GM18907 (cell line): ENCODE data around the gene ARHGDIG.
A peak's percentile ranks its signal among the peaks of the same experiment; 100 is the strongest.
"Not testable (repeated sequence)": the region's sequence is repeated elsewhere in the genome, so short reads cannot be mapped to it uniquely, and the experiment has no call there.

Experiments
- ATAC-seq: cut with Tn5 transposase; IDR thresholded peaks from one replicate; pipeline ENCODE4 v1.9.1; 2021; ENCODE audit warnings: mild to moderate bottlenecking, moderate library complexity; ENCODE audit not compliant: unreplicated experiment

ARHGDIG gene

DNA sequence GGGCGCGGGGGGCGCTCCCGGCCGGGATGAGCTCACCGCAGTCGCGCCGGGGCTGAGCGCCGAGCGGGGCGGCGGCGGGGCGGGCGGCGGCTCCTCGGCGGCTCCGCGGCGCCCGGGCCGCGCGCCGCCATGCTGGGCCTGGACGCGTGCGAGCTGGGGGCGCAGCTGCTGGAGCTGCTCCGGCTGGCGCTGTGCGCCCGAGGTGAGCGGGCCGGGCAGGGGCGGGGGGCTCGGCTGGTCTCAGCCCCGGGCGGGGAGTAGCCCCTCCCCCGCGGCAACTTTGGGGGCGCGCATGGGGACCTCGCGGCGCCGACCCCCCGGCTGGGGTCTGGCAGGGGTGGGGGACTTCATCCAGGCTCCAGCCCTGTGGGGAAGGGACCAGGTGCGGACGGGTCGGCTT lies at the start of gene ARHGDIG:
TSS of gene ARHGDIG (plus strand) at position 40 of the 400 bp plus-strand sequence. CDS start at position 130, 90 bp downstream.
- ATAC-seq, result no peak

DNA sequence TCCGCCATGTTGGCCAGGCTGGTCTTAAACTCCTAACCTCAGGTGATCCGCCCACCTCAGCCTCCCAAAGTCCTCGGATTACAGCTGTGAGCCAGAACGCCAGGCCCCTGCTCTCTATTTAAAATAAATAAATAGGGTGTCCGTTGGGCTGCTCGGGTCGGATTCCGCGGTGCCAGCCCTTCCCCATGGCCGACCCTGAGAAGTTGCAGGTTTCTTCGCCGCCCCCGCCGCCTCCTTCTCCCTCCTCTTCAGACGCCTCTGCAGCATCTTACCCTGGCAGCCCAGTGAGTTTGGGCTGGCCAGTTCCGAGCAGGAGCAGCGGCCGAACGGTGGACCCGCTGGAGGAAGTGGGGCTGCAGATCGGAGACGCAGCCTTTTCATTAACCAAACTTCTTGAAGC lies 49.4 kb upstream of the ARHGDIG start:
- no peak for ATAC-seq

DNA sequence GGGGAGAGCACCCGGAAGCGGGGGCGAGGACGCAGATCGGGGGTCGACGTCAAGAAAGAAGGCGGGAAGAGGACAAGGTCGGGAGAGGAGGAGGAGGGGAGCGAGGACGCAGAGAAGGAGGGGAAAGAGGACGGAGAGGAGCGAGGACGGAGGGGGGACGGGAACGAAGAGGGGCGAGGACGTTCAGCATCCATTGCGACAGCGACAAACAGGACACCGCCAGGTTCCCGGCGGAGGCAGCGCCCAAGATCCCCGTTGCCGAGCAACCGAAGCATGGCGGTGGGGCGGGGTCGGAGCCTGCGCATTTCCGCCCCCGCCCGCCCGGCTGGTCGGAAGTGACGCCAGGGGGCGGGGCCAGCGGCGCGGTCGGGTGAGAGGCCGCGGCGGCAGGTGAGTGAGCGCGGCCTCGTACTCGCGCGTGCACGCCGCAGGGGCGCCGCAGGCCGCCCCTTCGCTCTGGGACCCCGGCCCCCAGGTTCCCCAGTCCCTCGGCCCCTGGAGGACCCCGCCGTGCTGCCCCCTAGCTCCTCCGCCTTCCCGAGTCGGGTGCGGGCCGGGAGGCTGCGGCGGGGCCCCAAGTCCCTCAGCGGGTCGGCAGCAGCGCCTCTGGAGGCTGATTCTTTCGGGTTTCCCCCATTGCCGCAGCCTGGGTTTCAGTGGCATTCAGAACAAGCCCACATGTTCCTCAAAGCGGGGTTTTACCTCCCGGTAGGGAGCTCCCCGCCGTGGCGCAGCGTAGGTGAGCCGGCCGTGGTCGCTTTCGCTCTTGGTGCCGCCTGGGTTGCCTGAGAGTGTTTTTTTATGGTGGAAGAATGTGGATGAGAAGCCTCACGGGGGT lies 45.7 kb upstream of the ARHGDIG start, which contains the start of gene FAM234A:
TSS of gene FAM234A (plus strand) at position 354 of the 838 bp plus-strand sequence. CDS start 19,593 bp downstream, outside the sequence.
- ATAC-seq, result peak; percentile 89

DNA sequence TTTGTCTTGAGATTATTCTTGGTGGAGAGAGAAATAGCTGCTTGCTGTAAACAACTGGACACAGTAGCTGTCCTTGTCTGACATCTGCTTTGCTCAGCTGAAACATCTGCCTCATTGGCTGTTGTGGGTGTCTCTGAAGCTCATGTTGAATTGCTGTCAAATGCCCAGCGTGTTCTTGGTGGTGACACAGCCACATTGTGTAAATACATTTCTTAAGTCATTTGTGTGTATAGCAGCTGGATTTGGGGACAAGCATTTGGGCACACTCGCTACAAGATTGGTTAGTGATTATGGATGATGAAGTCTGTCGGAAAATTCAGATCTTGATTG lies 40.5 kb upstream of the ARHGDIG start:
- no peak for ATAC-seq

DNA sequence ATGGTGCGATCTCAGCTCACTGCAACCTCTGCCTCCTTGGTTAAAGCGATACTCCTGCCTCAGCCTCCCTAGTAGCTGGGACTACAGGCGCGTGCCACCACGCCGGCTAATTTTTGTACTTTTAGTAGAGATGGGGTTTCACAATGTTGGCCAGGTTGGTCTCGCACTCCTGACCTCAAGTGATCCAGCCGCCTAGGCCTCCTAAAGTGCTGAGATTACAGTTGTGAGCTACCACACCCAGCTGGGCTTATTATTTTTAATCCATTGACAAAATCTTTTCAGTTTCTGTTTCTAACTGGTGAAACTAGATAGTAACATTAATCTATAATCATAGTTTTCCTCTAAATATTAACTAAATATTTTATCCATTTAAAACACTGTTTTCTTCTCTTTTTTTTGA lies 39.8 kb upstream of the ARHGDIG start:
- no peak for ATAC-seq

DNA sequence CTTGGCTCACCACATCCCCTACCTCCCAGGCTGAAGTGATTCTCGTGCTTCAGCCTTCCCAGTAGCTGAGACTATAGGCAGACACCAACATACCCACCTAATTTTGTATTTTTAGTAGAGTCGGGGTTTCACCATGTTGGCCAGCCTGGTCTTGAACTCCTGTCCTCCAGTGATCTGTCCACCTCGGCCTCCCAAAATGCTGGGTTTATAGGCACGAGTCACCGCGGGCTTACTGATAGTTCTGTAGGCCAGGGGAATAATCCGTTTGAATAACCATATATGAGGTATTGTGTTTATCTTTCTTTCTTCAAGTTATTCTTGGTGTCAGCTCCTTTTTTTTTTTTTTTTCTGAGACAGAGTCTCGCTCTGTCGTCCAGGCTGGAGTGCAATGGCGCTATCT lies 38.1 kb upstream of the ARHGDIG start:
- ATAC-seq, result no peak

DNA sequence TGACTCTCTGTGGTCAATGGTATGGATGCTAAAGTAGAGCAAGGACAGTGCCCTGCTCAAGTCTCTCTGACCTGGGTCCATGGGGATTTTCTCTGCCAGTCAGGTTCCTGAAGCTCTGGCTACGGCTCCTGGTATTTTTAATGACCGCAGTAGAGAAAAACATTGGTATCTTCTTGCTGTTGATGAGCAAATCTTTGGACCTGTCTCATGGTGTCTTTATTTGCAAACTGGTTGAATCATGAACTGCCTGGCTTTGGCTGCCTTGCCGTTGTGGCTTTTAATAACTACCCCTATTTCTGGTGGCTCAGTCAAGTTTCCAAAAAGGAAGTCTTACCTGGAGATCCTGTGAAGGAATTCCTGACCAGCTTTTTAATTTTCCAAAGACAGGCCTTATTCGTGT lies 37.0 kb upstream of the ARHGDIG start:
- ATAC-seq, result no peak

DNA sequence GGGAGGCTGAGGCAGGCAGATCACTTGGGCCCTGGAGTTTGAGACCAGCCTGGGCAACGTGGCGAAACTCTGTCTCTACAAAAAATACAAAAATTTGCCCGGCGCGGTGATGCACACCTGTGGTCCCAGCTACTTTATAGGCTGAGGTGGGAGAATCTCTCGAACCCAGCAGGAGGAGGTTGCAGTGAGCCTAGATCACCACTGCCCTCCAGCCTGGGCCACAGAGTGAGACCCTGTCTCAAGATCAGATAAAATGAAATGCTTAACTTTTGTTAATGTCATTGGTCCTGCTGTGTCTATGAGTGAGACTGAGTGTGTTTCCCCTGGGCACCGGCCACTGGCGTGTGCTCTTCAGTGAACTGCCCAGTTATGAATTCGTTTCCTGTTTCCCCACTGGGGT lies 35.3 kb upstream of the ARHGDIG start:
- no peak for ATAC-seq

DNA sequence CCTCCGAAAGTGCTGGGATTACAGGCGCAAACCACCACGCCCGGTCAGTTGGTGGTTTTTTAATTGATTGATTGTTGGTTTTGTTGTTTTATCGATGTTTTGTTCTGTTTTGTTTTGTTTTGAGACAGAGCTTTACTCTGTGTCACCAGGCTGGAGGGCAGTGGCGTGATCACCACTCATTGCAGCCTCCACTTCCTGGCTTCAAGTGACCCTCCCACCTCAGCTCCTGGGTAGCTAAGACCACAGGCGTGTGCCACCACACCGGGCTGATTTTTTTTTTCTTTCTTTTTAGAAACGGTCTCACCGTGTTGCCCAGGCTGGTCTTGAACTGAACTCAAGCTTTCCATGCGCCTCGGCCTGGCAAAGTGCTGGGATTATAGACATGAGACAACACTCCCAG lies 33.4 kb upstream of the ARHGDIG start:
- ATAC-seq, result no peak

DNA sequence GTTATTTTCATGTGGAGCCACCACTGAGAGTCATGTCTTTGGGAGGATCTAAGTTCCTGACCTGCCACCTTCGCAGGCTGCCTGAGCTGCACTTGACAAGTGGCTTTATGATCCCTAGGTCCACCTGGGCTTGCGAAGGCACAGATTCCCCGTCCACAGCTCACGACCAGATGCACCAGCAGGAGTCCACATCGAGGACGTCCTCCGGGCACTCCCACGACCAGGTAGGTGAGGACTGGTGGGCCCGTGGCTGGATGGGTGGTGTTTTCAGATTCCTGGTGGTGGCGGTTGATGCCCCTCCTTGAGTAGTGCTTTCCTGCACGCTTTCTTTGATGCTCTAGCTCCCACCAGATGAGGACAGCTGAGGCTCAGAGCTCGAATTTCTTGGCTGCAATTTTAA lies 31.0 kb upstream of the ARHGDIG start:
- no peak for ATAC-seq

DNA sequence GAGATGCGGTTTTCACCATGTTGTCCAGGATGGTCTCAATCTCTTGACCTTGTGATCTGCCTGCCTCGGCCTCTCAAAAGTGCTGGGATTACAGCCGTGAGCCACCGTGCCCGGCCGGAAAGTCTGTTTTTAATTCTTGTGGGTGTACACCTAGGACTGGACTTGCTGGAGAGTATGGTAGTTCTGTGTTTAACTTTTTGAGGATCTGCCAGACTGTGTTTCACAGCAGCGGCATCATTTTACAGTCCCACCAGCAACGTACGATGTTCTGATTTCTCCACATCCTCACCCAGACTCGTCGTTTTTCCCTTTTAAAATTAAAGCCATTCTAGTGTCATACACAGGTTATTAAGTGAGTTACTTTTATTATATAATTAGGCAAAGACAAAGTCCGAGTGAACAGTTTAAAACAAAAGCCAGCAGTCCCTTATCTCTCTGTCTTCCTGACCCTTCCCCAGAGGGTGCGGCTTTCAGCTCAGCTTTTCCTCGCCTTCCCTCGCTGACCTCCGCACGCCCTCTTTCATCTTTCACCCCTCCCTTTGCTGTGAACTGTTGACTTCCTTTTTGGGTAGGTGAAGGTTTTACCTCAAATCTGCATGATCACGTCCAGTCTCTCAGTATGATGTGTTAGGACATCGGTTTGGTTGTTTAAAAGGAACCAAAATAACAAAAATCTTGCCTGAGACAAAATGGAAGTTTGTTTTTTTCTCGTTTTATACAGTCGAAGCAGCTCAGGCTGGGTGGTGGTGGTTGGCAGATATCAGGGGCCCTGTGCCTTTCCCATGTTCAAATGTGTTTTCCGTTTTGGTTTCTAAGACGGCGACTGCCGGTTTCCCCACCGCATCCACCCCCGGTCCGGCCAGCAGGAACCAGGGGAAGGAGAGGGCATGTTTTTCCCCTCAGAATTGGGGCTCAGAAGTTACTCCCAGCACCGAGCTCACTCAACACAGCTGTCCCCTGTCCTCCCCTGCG lies 27.7 kb upstream of the ARHGDIG start:
- ATAC-seq, result no peak

DNA sequence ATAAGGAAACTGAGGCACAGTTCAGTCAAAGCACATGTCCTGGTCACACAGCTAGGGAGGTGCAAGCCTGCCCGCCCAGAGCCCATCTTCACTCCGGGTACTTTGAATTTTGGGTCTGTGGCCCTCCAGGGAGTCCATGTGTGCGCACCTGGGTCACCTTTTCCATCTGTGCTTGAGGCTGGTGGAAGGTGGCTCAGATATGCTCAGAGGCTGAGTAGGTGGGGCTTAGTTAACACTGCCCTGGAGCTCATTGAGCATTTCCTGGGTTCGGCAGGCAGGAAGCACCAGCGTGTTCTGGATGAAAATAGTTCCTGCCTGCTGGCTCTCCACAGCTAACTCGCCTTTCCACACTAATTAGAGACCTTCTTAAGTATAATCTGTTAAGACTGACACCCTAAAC lies 26.6 kb upstream of the ARHGDIG start:
- ATAC-seq, result no peak

DNA sequence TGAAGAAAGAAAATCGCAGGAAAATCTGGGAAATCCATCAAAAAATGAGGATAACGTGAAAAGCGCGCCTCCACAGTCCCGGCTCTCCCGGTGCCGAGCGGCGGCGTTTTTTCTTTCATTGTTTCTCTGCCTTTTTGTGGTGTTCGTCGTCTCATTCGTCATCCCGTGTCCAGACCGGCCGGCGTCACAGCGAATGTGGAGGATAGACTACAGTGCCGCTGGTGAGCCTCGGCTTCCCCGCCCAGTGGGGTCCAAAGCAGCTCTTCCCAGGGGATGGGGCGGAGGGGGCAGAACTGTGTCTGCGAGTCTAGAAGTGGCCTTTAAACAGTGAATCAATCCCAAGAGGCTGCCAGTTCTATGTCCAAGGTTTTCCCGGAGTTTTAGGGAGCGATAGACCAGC lies 25.9 kb upstream of the ARHGDIG start:
- ATAC-seq, result no peak

DNA sequence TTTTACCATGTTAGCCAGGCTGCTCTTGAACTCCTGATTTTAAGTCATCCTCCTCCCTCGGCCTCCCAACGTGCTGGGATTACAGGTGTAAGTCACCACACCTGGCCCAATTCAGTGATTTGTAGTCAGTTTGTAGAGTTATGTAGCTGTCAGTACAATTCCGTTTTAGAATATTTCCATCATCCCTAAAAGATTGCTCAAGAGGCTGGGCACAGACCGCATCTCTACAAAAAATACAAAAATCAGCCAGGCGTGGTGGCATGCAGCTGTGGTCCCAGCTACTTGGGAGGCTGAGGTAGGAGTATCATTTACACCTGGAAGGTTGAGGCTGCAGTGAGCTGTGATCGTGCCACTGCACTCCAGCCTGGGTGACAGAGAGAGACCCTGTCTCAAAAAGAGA lies 25.2 kb upstream of the ARHGDIG start:
- no peak for ATAC-seq

DNA sequence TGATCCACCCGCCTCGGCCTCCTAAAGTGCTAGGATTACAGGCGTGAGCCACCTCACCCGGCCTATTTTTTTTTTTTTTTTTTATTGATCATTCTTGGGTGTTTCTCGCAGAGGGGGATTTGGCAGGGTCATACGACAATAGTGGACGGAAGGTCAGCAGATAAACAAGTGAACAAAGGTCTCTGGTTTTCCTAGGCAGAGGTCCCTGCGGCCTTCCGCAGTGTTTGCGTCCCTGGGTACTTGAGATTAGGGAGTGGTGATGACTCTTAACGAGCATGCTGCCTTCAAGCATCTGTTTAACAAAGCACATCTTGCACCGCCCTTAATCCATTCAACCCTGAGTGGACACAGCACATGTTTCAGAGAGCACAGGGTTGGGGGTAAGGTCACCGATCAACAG lies 22.3 kb upstream of the ARHGDIG start:
- not testable (repeated sequence) for ATAC-seq

DNA sequence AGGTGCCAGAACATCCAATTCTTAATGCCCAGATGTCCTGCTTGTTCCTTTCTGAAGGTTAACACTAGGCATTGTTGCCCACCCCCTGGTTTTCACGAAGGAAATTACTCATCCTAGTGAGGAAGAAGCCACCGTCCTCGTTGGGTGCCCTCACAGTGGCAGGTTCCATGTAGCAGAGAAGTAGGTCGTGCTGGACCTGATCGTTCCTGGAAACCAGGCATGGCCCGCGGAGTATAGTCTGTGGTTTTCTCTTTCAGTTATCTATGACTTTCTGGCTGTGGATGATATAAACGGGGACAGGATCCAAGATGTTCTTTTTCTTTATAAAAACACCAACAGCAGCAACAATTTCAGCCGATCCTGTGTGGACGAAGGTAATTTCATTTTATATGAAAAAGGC lies 21.2 kb upstream of the ARHGDIG start:
- no peak for ATAC-seq

DNA sequence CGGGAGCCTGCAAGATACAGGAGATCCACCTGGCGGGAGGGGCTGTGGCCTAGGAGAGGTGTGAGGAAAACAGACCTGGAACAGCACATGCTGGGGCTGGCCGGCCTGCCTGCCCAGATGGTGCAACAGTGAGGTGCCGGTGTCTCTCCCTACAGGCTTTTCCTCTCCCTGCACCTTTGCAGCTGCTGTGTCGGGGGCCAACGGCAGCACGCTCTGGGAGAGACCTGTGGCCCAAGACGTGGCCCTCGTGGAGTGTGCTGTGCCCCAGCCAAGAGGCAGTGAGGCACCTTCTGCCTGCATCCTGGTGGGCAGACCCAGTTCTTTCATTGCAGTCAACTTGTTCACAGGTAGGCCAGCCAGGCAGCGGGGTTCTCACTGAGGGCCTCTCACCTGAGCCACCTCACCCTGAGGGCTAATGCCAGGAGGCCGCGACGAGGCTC lies 20.6 kb upstream of the ARHGDIG start:
- no peak for ATAC-seq

DNA sequence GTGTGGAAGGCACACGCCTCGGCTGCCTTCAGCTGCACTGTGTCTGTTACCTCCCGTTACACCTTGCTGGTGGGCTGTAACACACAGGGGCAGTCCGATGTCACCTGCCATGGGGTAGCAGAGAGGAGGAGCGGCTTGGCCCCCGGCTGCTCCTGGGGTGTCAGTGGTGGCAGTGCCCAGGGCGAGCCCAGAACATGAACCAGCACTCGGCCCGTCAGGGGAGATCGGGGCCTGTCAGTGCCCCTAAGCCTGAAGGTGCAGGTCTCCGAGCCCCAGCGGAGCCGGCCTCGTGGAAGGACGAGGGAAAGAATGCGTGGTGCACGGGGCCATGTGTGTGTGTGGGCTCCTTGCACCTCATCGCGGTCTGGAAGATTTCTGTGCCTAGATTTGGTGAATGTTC lies 20.1 kb upstream of the ARHGDIG start:
- ATAC-seq, result no peak

DNA sequence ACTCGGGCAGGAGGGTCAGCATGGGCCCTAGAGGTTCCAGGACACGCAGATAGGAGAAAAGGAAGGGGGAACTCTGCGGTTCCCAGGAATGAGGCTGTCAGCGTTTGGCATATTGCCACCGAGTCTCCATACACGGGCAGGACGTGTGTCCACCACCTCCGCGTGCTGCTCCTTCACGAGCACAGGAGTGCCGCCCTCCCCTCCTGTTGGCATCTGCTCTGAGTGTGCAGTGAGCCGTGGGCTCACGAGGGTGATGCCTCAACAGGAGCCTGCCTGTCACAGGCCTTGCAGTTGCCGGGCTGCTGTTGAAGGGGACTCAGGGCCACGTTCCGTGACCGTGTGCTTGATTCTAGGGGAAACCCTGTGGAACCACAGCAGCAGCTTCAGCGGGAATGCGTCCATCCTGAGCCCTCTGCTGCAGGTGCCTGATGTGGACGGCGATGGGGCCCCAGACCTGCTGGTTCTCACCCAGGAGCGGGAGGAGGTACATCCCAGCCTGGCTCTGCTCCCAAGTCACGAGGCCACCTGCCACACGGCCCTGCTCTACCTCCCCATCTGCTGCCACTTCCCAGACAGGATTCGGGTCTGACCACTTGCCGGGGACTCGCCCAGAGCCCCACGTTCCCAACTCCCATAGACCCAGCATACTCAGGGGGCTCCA lies 19.2 kb upstream of the ARHGDIG start:
- ATAC-seq, result no peak

DNA sequence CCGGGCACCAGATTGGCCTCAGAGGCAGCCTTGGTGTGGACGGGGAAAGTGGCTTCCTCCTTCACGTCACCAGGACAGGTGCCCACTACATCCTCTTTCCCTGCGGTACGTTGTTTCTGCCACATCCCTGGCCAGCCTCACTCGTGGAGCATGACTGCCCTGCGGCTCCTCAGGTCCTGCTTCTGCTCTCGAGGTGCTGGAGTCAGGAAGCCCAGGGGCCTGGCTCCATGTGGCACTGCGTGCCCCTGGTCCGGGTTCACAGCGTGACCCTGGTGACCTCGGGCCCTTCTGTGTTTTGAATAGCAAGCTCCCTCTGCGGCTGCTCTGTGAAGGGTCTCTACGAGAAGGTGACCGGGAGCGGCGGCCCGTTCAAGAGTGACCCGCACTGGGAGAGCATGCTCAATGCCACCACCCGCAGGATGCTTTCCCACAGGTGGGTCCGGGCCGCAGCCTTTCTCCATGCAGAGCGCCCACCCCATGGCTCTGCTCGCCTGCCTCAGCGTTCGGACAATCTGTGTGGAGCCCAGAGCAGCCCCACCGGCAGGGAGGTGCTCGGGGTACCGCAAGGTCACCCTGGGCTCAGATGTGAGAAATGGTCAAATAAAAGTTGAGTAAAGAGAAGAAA lies 18.2 kb upstream of the ARHGDIG start:
- no peak for ATAC-seq
